MM.1S (cell line): Measurements from ENCODE around the gene C12orf56.

Experiments used
- EZH2 ChIP-seq: fragments of 300-600 bp; sonication (generic); optimal IDR thresholded peaks from 2 replicates; pipeline ENCODE3; 2017; ENCODE audit warnings: low read depth, mild to moderate bottlenecking, antibody characterized with exemption, low read length, mixed read lengths
- TF ChIP-seq, protein P1 (sequence below): fragments of 300-600 bp; sonication (generic); IDR thresholded peaks from 2 replicates; pipeline ENCODE4 v1.5.1; 2016; ENCODE audit warnings: antibody characterized with exemption, low read length, mixed read lengths

- TF ChIP-seq, protein P1, sequence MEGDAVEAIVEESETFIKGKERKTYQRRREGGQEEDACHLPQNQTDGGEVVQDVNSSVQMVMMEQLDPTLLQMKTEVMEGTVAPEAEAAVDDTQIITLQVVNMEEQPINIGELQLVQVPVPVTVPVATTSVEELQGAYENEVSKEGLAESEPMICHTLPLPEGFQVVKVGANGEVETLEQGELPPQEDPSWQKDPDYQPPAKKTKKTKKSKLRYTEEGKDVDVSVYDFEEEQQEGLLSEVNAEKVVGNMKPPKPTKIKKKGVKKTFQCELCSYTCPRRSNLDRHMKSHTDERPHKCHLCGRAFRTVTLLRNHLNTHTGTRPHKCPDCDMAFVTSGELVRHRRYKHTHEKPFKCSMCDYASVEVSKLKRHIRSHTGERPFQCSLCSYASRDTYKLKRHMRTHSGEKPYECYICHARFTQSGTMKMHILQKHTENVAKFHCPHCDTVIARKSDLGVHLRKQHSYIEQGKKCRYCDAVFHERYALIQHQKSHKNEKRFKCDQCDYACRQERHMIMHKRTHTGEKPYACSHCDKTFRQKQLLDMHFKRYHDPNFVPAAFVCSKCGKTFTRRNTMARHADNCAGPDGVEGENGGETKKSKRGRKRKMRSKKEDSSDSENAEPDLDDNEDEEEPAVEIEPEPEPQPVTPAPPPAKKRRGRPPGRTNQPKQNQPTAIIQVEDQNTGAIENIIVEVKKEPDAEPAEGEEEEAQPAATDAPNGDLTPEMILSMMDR, result no peak
- no peak for TF ChIP-seq EZH2
These were observed 57.6 kb downstream of the C12orf56 start for GRCh38 chr12:64332938-64333337.
